Activated CD4-positive, CD25-positive, alpha-beta regulatory T cell treated with anti-CD3 and anti-CD28 coated beads, Interleukin-2, amount 50 U/mL, for 72 hours (primary cell): ENCODE measurements around the gene AKAP13.

ENCODE experiments used
- DNase-seq: peaks from one replicate; pipeline ENCODE4 v3.0.0; 2021

Gene AKAP13

GRCh38 chr15:85543741-85544155 lies 163.3 kb downstream of the AKAP13 start:
- no peak for DNase-seq

GRCh38 chr15:85545185-85545584 lies 164.8 kb downstream of the AKAP13 start:
- no peak for DNase-seq

- DNase-seq = no peak
Observed at GRCh38 chr15:85545752-85546151, 165.3 kb downstream of the AKAP13 start.

- no peak for DNase-seq
Observed at GRCh38 chr15:85547386-85547785, 167.0 kb downstream of the AKAP13 start.

- no peak for DNase-seq
Observed at GRCh38 chr15:85550283-85550682, 169.9 kb downstream of the AKAP13 start.

- no peak for DNase-seq
Observed at GRCh38 chr15:85551221-85551832, 170.9 kb downstream of the AKAP13 start.

- no peak for DNase-seq
Observed at GRCh38 chr15:85554852-85555521, 174.6 kb downstream of the AKAP13 start.

- no peak for DNase-seq
Observed at GRCh38 chr15:85555875-85556617, 175.6 kb downstream of the AKAP13 start.

- DNase-seq = no peak
Observed at GRCh38 chr15:85556618-85556895, 176.2 kb downstream of the AKAP13 start.

GRCh38 chr15:85557385-85557784 lies 177.0 kb downstream of the AKAP13 start:
- no peak for DNase-seq

GRCh38 chr15:85558848-85559247 lies 178.4 kb downstream of the AKAP13 start:
- no peak for DNase-seq

- DNase-seq = no peak
Observed at GRCh38 chr15:85559530-85559929, 179.1 kb downstream of the AKAP13 start.

GRCh38 chr15:85562824-85563223 lies 182.4 kb downstream of the AKAP13 start:
- DNase-seq = no peak

GRCh38 chr15:85563328-85563727 lies 182.9 kb downstream of the AKAP13 start:
- DNase-seq = no peak

GRCh38 chr15:85563731-85564130 lies 183.3 kb downstream of the AKAP13 start:
- no peak for DNase-seq

GRCh38 chr15:85564686-85565085 lies 184.3 kb downstream of the AKAP13 start:
- no peak for DNase-seq

GRCh38 chr15:85568261-85568808 lies 187.9 kb downstream of the AKAP13 start:
- no peak for DNase-seq

- no peak for DNase-seq
Observed at GRCh38 chr15:85570336-85570735, 189.9 kb downstream of the AKAP13 start.

- DNase-seq = no peak
Observed at GRCh38 chr15:85571780-85572179, 191.4 kb downstream of the AKAP13 start.

- no peak for DNase-seq
Observed at GRCh38 chr15:85576392-85576791, 196.0 kb downstream of the AKAP13 start.

- no peak for DNase-seq
Observed at GRCh38 chr15:85578941-85579701, 198.7 kb downstream of the AKAP13 start.

GRCh38 chr15:85579957-85580694 lies 199.7 kb downstream of the AKAP13 start:
- DNase-seq = no peak

- peak; percentile 52 for DNase-seq
Observed at GRCh38 chr15:85580879-85581278, 200.5 kb downstream of the AKAP13 start.
